Ovary (tissue), 9 donors: ENCODE data around the gene NLRP9. TPM values are rescaled to one million over a fixed set of nuclear protein-coding genes. Genes with fewer than 3 reads are reported as not detected.
A peak's percentile ranks its signal among the peaks of the same experiment; 100 is the strongest.

ENCODE experiments used
- DNase-seq, 5 donors: peaks; one replicate each; pipeline ENCODE4 v3.0.0-alpha.2; 2019 to 2020
- H3K27ac ChIP-seq, 2 donors: fragments of 200-600 bp; one replicate each; pipeline versions ENCODE4 v1.5.1 to v1.8.0; 2019 to 2022
- H3K27me3 ChIP-seq: fragments of 200-600 bp; one replicate; pipeline ENCODE4 v1.8.0; 2022
- H3K36me3 ChIP-seq: fragments of 200-600 bp; sonication (generic); one replicate; pipeline ENCODE4 v1.5.1; 2019
- H3K4me1 ChIP-seq: one replicate; pipeline ENCODE4 v1.8.1; 2013; ENCODE audit warnings: mild to moderate bottlenecking, moderate library complexity; ENCODE audit not compliant: insufficient read depth
- H3K4me3 ChIP-seq: fragments of 200-600 bp; sonication (generic); one replicate; pipeline ENCODE4 v1.5.1; 2017
- H3K9me3 ChIP-seq, 2 donors: fragments of 200-600 bp in 1 of 2; sonication (generic) in 1 of 2; one replicate each; pipeline versions ENCODE4 v1.5.1 to v1.8.1; 2013 to 2019; ENCODE audit warnings: mild to moderate bottlenecking in 1 of 2, moderate library complexity in 1 of 2
- CTCF ChIP-seq, 3 donors: fragments of 450-650 bp in 2 of 3; fragments of 200-600 bp in 1 of 3; IDR thresholded peaks; one replicate each; pipeline versions ENCODE4 v1.5.1 to v1.8.0; 2016 to 2022; ENCODE audit warnings: antibody characterized with exemption in 3 of 3, mild to moderate bottlenecking in 1 of 3
- EP300 ChIP-seq: sonication (generic); formaldehyde crosslinking; IDR thresholded peaks from one replicate; pipeline ENCODE4 v1.6.1; 2017; ENCODE audit warnings: antibody characterized with exemption
- POLR2A ChIP-seq: fragments of 450-650 bp; IDR thresholded peaks from one replicate; pipeline ENCODE4 v1.6.1; 2017; ENCODE audit warnings: antibody characterized with exemption, mild to moderate bottlenecking, moderate library complexity
- WGBS, 3 donors: extraction: QIAGEN DNeasy Blood & Tissue Kit in 1 of 3; methylation state at CpG; one replicate each; pipeline versions ENCODE4 v1.1.5 to v1.1.7; 2013 to 2017; 5-methylcytosine and 5-hydroxymethylcytosine counted together
- intact Hi-C, 4 donors: fragments of 100-400 bp; cut with DNase I; formaldehyde crosslinking; loops; one replicate each; pipeline versions ENCODE4 v1.11.0 to v1.15.1; 2022 to 2023
- polyA plus RNA-seq, 2 donors: library from polyadenylated mRNA; stranded (reverse); fragments of 200-250 nt in 1 of 2; fragments of 350-450 nt in 1 of 2; fragmentation: Illumina TruSeq in 1 of 2; extraction: RNeasy Lipid Tissue Mini Kit (QIAGEN cat#74804) in 1 of 2; gene quantifications; one replicate each; pipeline ENCODE4 v1.2.3, GENCODE V29; 2013 to 2014
- total RNA-seq, 7 donors: library from RNA; depleted of rRNA in 2 of 7; stranded (reverse); fragments of >200 nt in 2 of 7; fragmentation: NEBNext Ultra II Directional in 3 of 7; extraction: Animal tissue kit (Norgen Biotek cat#: 25700) in 3 of 7; gene quantifications; one replicate each; pipeline versions ENCODE4 v1.1.0 to v1.2.4, GENCODE V29; 2016 to 2023
- donor health status: DM: no; HTN: no; CAD: no; lungs with moderate emphysema.
- donor health status: DM: no; HTN: no; CAD: no.
- donor health status: Bipolar disorder and iron deficiency.
- donor health status: DM: yes; HTN: yes; CAD: no.
- donor health status: DM: no; HTN: no; CAD: no.
- donor health status: DM: yes; HTN: yes; CAD: no.

The NLRP9 gene
- total and polyA plus RNA-seq, 9 donors: 0.17 to 0.80 TPM; not detected in 7

- TF ChIP-seq EP300 (no peak), CTCF (IDR thresholded peaks at IDR 0.05) (no peak), POLR2A (no peak)
These were observed 62.4 kb downstream of the NLRP9 start for GRCh38 chr19:55675661-55676354.

GRCh38 chr19:55674841-55675660 lies 63.2 kb downstream of the NLRP9 start, which contains the start of gene EPN1:
TSS of gene EPN1 (plus strand) at chr19:55675226. CDS start at chr19:55678628, 3,402 bp downstream.
- Histone ChIP-seq H3K27me3 (no peaks in the 10 kb centered on the region), H3K36me3 (no peaks in the 10 kb centered on the region), H3K27ac (peak within 1 kb of the TSS; percentile 69 to 83), H3K9me3 (no peaks in the 10 kb centered on the region), H3K4me3 (peak within 1 kb of the TSS; percentile 71), H3K4me1 (peaks cover 12% of the 10 kb centered on the region)
- 0 to 1% (median 1%) methylated on average over 51 to 96 of the region's 101 CpGs for WGBS, 3 donors
- DNase-seq: peak; percentile 97 to 98 (median 97)
- TF ChIP-seq POLR2A (peak; percentile 51), CTCF (IDR thresholded peaks at IDR 0.05) (no peak), EP300 (no peak)
- intact Hi-C loops: loop anchor here in 2 of 4 donors (10.0 kb wide), 2 partner anchors 560 to 1470 kb away; partner anchors contain the start of genes PPP1R12C (in 1 of the 2) and RPS9 (in 1 of the 2)

More at GRCh38 chr19:55675661-55676354, 62.4 kb downstream of the NLRP9 start:
- Histone ChIP-seq H3K27ac (peak overlapping the region; percentile 69 to 83), H3K36me3 (no peaks in the 10 kb centered on the region), H3K4me3 (peak overlapping the region; percentile 71), H3K9me3 (no peaks in the 10 kb centered on the region), H3K27me3 (no peaks in the 10 kb centered on the region), H3K4me1 (peaks cover 19% of the 10 kb centered on the region)
- no peak for DNase-seq
- WGBS, 3 donors: 3 to 9% (median 3%) methylated on average over 16 of the region's 16 CpGs
- intact Hi-C loops: loop anchor here in 2 of 4 donors (10.0 kb wide), 2 partner anchors 561 to 1471 kb away; partner anchors contain the start of genes PPP1R12C (in 1 of the 2) and RPS9 (in 1 of the 2)

GRCh38 chr19:55674459-55674840 lies 63.8 kb downstream of the NLRP9 start:
- intact Hi-C loops: loop anchor here in 2 of 4 donors (10.0 kb wide), 2 partner anchors 560 to 1470 kb away; partner anchors contain the start of genes PPP1R12C (in 1 of the 2) and RPS9 (in 1 of the 2)
- WGBS, 3 donors: 13 to 18% (median 14%) methylated on average over 17 of the region's 17 CpGs

GRCh38 chr19:55673889-55674288 lies 64.3 kb downstream of the NLRP9 start:
- peaks cover 9% of the 10 kb centered on the region for H3K4me1 ChIP-seq
- no peaks in the 10 kb centered on the region for H3K36me3 ChIP-seq
- H3K9me3 ChIP-seq: no peaks in the 10 kb centered on the region
- intact Hi-C loops: loop anchor here in 2 of 4 donors (10.0 kb wide), 2 partner anchors 559 to 1469 kb away; partner anchors contain the start of genes PPP1R12C (in 1 of the 2) and RPS9 (in 1 of the 2)
- no peak for DNase-seq
- no peak overlapping the region for H3K27ac ChIP-seq
- TF ChIP-seq EP300 (no peak), CTCF (IDR thresholded peaks at IDR 0.05) (no peak), POLR2A (no peak)
- H3K27me3 ChIP-seq: no peaks in the 10 kb centered on the region
- no peak overlapping the region for H3K4me3 ChIP-seq
- 58 to 73% (median 60%) methylated on average over 15 of the region's 15 CpGs for whole genome bisulfite sequencing, 3 donors

More at GRCh38 chr19:55674459-55674840, 63.8 kb downstream of the NLRP9 start:
- Histone ChIP-seq H3K4me1 (peaks cover 9% of the 10 kb centered on the region), H3K36me3 (no peaks in the 10 kb centered on the region), H3K9me3 (no peaks in the 10 kb centered on the region), H3K4me3 (peak overlapping the region; percentile 71), H3K27ac (peak overlapping the region in 1 of 2 donors; percentile 83), H3K27me3 (no peaks in the 10 kb centered on the region)
- TF ChIP-seq EP300 (no peak), POLR2A (no peak)
- no peak for DNase-seq
